IgD-negative memory B cell (primary cell): ENCODE data around the gene CCNI2. TPM values are rescaled to one million over a fixed set of nuclear protein-coding genes. Genes with fewer than 3 reads are reported as not detected.
A peak's percentile ranks its signal among the peaks of the same experiment; 100 is the strongest.

ENCODE experiments used
- H3K27ac Mint-ChIP-seq, 3 donors: one replicate each; pipeline ENCODE4 v1.8.0; 2020 to 2022; ENCODE audit warnings: mild to moderate bottlenecking in 3 of 3, mixed read lengths in 3 of 3, moderate library complexity in 1 of 3
- H3K27me3 Mint-ChIP-seq: one replicate; pipeline ENCODE4 v1.8.0; 2021; ENCODE audit warnings: mixed read lengths
- H3K36me3 Mint-ChIP-seq: one replicate; pipeline ENCODE4 v1.8.0; 2020; ENCODE audit warnings: mild to moderate bottlenecking, mixed read lengths
- H3K4me1 Mint-ChIP-seq, 3 donors: one replicate each; pipeline ENCODE4 v1.8.0; 2020 to 2022; ENCODE audit warnings: mixed read lengths in 3 of 3, mild to moderate bottlenecking in 1 of 3
- H3K4me3 Mint-ChIP-seq, 4 donors: one replicate each; pipeline ENCODE4 v1.8.0; 2020 to 2022; ENCODE audit warnings: mild to moderate bottlenecking in 4 of 4, mixed read lengths in 4 of 4, moderate library complexity in 3 of 4
- H3K9me3 Mint-ChIP-seq, 3 donors: one replicate each; pipeline ENCODE4 v1.8.0; 2020 to 2021; ENCODE audit warnings: mixed read lengths in 3 of 3, mild to moderate bottlenecking in 1 of 3
- polyA plus RNA-seq: library from polyadenylated mRNA; unstranded; fragments of 300-500 nt; fragmentation: Illumina TruSeq; gene quantifications from one replicate; pipeline ENCODE4 v1.2.3, GENCODE V29; 2021

Gene CCNI2
- polyA plus RNA-seq, 1 donor from 2014 or later = 0.51 TPM

GRCh38 chr5:132766806-132767055 lies 19.5 kb downstream of the CCNI2 start:
- H3K9me3 Mint-ChIP-seq = no peaks in the 10 kb centered on the region
- no peak overlapping the region for H3K27ac Mint-ChIP-seq
- H3K27me3 Mint-ChIP-seq = no peaks in the 10 kb centered on the region
- H3K4me1 Mint-ChIP-seq = no peaks in the 10 kb centered on the region
- no peak overlapping the region for H3K4me3 Mint-ChIP-seq
- H3K36me3 Mint-ChIP-seq = peaks cover 2% of the 10 kb centered on the region

GRCh38 chr5:132767150-132767549 lies 19.9 kb downstream of the CCNI2 start:
- Mint-ChIP-seq H3K4me1 (no peaks in the 10 kb centered on the region), H3K9me3 (no peaks in the 10 kb centered on the region), H3K36me3 (peaks cover 2% of the 10 kb centered on the region), H3K27ac (no peak overlapping the region), H3K4me3 (no peak overlapping the region), H3K27me3 (no peaks in the 10 kb centered on the region)

- Mint-ChIP-seq H3K36me3 (peaks cover 2% of the 10 kb centered on the region), H3K27ac (no peak overlapping the region), H3K27me3 (no peaks in the 10 kb centered on the region), H3K4me1 (no peaks in the 10 kb centered on the region), H3K9me3 (no peaks in the 10 kb centered on the region), H3K4me3 (no peak overlapping the region)
Observed at GRCh38 chr5:132768485-132768868, 21.3 kb downstream of the CCNI2 start.

GRCh38 chr5:132770476-132771159 lies 23.4 kb downstream of the CCNI2 start:
- H3K9me3 Mint-ChIP-seq = no peaks in the 10 kb centered on the region
- H3K36me3 Mint-ChIP-seq = no peaks in the 10 kb centered on the region
- H3K4me1 Mint-ChIP-seq = no peaks in the 10 kb centered on the region
- no peak overlapping the region for H3K4me3 Mint-ChIP-seq
- peaks cover 1% of the 10 kb centered on the region for H3K27me3 Mint-ChIP-seq
- H3K27ac Mint-ChIP-seq = no peak overlapping the region

- Mint-ChIP-seq H3K27me3 (peaks cover 1% of the 10 kb centered on the region), H3K36me3 (no peaks in the 10 kb centered on the region), H3K4me1 (no peaks in the 10 kb centered on the region), H3K27ac (peak overlapping the region in 1 of 3 donors; percentile 74), H3K4me3 (peak overlapping the region in 1 of 4 donors; percentile 1), H3K9me3 (no peaks in the 10 kb centered on the region)
Observed at GRCh38 chr5:132771503-132771998, 24.3 kb downstream of the CCNI2 start.

GRCh38 chr5:132772291-132773070 lies 25.3 kb downstream of the CCNI2 start:
- Mint-ChIP-seq H3K9me3 (no peaks in the 10 kb centered on the region), H3K27me3 (peaks cover 1% of the 10 kb centered on the region), H3K27ac (peak overlapping the region in 1 of 3 donors; percentile 43), H3K4me3 (no peak overlapping the region), H3K4me1 (no peaks in the 10 kb centered on the region), H3K36me3 (no peaks in the 10 kb centered on the region)

- no peaks in the 10 kb centered on the region for H3K4me1 Mint-ChIP-seq
- H3K36me3 Mint-ChIP-seq = no peaks in the 10 kb centered on the region
- H3K27ac Mint-ChIP-seq = no peak overlapping the region
- no peaks in the 10 kb centered on the region for H3K9me3 Mint-ChIP-seq
- H3K27me3 Mint-ChIP-seq = peaks cover 1% of the 10 kb centered on the region
- no peak overlapping the region for H3K4me3 Mint-ChIP-seq
Observed at GRCh38 chr5:132773114-132773513, 25.9 kb downstream of the CCNI2 start.

DNA sequence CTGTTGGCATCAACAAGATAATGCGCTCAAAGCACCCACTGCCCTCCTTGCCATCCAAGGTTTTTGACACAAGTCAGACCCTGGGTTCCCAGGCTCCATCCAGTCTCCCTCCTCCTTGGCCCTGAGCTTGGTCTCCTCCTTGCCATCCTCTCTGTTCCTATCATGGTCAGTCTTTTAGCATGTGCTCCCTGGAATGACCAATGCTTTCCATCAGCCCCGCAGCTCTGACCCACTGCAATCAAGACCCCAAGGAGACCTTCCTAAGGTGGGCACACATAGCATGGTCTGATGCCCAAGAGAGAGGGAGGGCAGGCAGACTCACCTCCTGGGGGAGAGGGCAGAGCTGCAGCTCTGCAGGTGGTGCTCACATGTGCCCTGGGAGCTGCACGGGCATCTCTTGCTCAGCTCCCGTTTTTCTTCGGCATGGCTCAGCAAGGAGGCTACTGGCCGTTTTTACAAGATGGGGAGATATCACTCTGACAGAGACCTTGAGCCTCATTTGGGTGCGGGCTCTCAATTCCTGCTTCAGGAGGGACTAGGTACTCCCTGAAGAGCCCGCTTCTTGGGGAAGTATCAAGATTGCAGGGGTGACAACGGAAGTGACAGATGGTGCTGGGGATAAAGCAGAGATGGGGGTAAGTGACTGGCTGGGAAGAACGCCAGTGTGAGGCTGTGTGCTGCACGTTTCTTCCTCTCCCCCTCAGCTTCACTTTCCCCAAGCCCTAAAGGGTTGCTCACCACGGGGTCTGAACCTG lies 26.6 kb downstream of the CCNI2 start:
- Mint-ChIP-seq H3K27ac (no peak overlapping the region), H3K9me3 (no peaks in the 10 kb centered on the region), H3K4me3 (peak overlapping the region in 2 of 4 donors; percentile 18 to 36), H3K4me1 (peaks cover 0 to 5% (median 2%) of the 10 kb centered on the region in 3 donors), H3K36me3 (no peaks in the 10 kb centered on the region), H3K27me3 (peaks cover 1% of the 10 kb centered on the region)

DNA sequence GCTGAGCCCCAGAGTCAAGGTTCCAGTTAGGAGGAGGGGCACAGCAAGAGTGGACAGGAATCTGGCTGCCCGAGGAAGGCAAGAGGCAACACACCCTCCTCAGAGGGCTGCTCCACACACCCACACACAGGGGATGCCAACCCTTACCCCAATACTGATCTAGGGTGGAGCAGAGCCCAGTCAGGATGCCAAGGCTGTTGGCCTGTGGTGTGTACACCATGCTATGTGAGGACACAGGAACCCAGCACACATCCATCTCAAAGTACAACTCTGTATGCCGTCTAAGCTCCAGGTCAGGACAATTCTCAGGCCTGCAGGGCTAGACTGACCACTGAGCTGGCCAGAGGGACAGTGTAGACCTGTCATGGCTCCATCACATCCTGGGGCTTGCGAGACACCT lies 27.2 kb downstream of the CCNI2 start:
- peak overlapping the region in 1 of 3 donors; percentile 43 for H3K27ac Mint-ChIP-seq
- H3K4me1 Mint-ChIP-seq = peaks cover 0 to 7% (median 2%) of the 10 kb centered on the region in 3 donors
- H3K9me3 Mint-ChIP-seq = no peaks in the 10 kb centered on the region
- H3K27me3 Mint-ChIP-seq = peaks cover 1% of the 10 kb centered on the region
- peak overlapping the region in 1 of 4 donors; percentile 12 for H3K4me3 Mint-ChIP-seq
- H3K36me3 Mint-ChIP-seq = no peaks in the 10 kb centered on the region

- peak overlapping the region in 2 of 4 donors; percentile 10 to 12 for H3K4me3 Mint-ChIP-seq
- H3K4me1 Mint-ChIP-seq = peaks cover 0 to 7% (median 2%) of the 10 kb centered on the region in 3 donors
- H3K9me3 Mint-ChIP-seq = no peaks in the 10 kb centered on the region
- H3K36me3 Mint-ChIP-seq = no peaks in the 10 kb centered on the region
- peak overlapping the region in 1 of 3 donors; percentile 43 for H3K27ac Mint-ChIP-seq
- peaks cover 1% of the 10 kb centered on the region for H3K27me3 Mint-ChIP-seq
Observed at GRCh38 chr5:132774896-132775295, 27.7 kb downstream of the CCNI2 start.

DNA sequence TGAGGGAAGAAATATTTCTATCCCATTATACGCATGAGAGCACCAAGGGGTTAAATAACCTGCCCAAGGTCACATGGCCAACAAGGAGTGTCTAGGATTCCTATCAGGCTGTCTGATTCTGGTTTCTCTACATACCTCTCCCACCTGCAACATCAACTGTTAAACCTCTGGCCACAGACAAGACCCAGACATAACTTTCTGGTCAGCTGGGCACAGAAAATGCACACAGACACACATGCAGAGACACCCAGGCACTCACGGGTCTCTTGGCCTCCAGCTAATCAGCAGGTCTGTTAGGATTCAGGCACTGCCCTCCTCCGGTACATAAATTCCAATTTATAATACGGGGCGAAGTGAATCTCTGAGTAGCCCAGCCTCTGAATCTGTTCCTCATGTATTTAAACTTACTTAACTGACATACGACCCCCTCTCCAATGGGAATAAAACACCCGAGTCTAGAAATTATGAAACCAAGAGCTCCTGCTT lies 28.3 kb downstream of the CCNI2 start:
- Mint-ChIP-seq H3K36me3 (no peaks in the 10 kb centered on the region), H3K9me3 (no peaks in the 10 kb centered on the region), H3K4me1 (peaks cover 0 to 7% (median 2%) of the 10 kb centered on the region in 3 donors), H3K27ac (no peak overlapping the region), H3K27me3 (peaks cover 1% of the 10 kb centered on the region), H3K4me3 (peak overlapping the region in 2 of 4 donors; percentile 34 to 54)

GRCh38 chr5:132776131-132776937 lies 29.1 kb downstream of the CCNI2 start:
- peak overlapping the region; percentile 34 to 72 (median 58) for H3K4me3 Mint-ChIP-seq
- H3K27ac Mint-ChIP-seq = no peak overlapping the region
- no peaks in the 10 kb centered on the region for H3K36me3 Mint-ChIP-seq
- H3K4me1 Mint-ChIP-seq = peaks cover 0 to 7% (median 2%) of the 10 kb centered on the region in 3 donors
- H3K9me3 Mint-ChIP-seq = no peaks in the 10 kb centered on the region
- peaks cover 6% of the 10 kb centered on the region for H3K27me3 Mint-ChIP-seq

- Mint-ChIP-seq H3K4me3 (no peak overlapping the region), H3K36me3 (no peaks in the 10 kb centered on the region), H3K4me1 (peaks cover 0 to 7% (median 2%) of the 10 kb centered on the region in 3 donors), H3K27me3 (peaks cover 11% of the 10 kb centered on the region), H3K27ac (no peak overlapping the region), H3K9me3 (no peaks in the 10 kb centered on the region)
Observed at GRCh38 chr5:132776938-132777208, 29.6 kb downstream of the CCNI2 start.

- Mint-ChIP-seq H3K4me3 (peak within 1 kb of the TSS; percentile 74 to 86 (median 82)), H3K27me3 (peaks cover 13% of the 10 kb centered on the region), H3K27ac (peak within 1 kb of the TSS in 1 of 3 donors; percentile 45), H3K4me1 (peaks cover 0 to 7% (median 2%) of the 10 kb centered on the region in 3 donors), H3K36me3 (no peaks in the 10 kb centered on the region), H3K9me3 (no peaks in the 10 kb centered on the region)
Observed at GRCh38 chr5:132777209-132778069, 30.2 kb downstream of the CCNI2 start, which contains the start of gene SEPTIN8. TSS of gene SEPTIN8 (minus strand) at chr5:132777239. CDS start at chr5:132777137, 102 bp downstream.
